ENCODE data around the gene DNTT.

DNA sequence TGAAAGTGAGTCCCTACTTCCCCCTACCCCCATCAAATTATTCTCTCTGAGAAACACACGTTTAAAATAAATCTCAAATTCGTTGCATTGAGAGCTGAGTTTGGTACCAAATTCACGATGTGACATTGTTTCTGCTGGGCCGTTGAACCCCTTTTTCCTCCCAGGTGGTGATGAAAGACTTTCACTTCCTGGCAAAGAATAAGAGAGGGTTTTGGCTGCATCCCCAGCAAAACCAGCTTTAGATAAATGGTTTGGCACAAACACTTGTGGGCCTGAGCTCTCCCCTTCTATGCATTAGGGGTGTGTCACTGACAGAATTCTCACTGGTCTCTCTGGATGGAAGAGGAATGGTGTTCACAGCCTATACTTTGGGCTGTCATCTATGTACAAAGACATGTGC, 8.8 kb upstream of the DNTT start:
- TF ChIP-seq, protein P1, sequence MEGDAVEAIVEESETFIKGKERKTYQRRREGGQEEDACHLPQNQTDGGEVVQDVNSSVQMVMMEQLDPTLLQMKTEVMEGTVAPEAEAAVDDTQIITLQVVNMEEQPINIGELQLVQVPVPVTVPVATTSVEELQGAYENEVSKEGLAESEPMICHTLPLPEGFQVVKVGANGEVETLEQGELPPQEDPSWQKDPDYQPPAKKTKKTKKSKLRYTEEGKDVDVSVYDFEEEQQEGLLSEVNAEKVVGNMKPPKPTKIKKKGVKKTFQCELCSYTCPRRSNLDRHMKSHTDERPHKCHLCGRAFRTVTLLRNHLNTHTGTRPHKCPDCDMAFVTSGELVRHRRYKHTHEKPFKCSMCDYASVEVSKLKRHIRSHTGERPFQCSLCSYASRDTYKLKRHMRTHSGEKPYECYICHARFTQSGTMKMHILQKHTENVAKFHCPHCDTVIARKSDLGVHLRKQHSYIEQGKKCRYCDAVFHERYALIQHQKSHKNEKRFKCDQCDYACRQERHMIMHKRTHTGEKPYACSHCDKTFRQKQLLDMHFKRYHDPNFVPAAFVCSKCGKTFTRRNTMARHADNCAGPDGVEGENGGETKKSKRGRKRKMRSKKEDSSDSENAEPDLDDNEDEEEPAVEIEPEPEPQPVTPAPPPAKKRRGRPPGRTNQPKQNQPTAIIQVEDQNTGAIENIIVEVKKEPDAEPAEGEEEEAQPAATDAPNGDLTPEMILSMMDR (IDR thresholded peaks at IDR 0.05; ENCODE audit: insufficient read depth, low read length, poor library complexity, severe bottlenecking), result no peak
- no peak for TF ChIP-seq EZH2phosphoT487 (conservative IDR thresholded peaks at IDR 0.05; ENCODE audit: low read length)
